NCI-H82 treated with DMSO at 0.1 percent for 48 hours (cell line): ENCODE measurements around the gene CHST13.
"Not testable (repeated sequence)": the region's sequence is repeated elsewhere in the genome, so short reads cannot be mapped to it uniquely, and the experiment has no call there.

Experiments
- DNase-seq: peaks from one replicate; lab custom pipeline; 2025; ENCODE audit not compliant: unreplicated experiment; lab: John Stamatoyannopoulos, UW

Gene CHST13

GRCh38 chr3:126582311-126582710, 58.4 kb downstream of the CHST13 start:
- no peak for DNase-seq

GRCh38 chr3:126591515-126591914, 67.6 kb downstream of the CHST13 start:
- DNase-seq = not testable (repeated sequence)
